Hepatocyte (in vitro differentiated cells): ENCODE data around the gene CACNA1B.

ENCODE experiments used
- EZH2 ChIP-seq: fragments of 200-600 bp; sonication (generic); IDR thresholded peaks from 2 replicates; pipeline ENCODE4 v1.6.1; 2016; ENCODE audit warnings: antibody characterized with exemption, mild to moderate bottlenecking, borderline replicate concordance
- TF ChIP-seq, protein P1 (sequence below): fragments of 200-600 bp; sonication (generic); IDR thresholded peaks from 2 replicates; pipeline ENCODE4 v1.5.1; 2016; ENCODE audit warnings: antibody characterized with exemption, mild to moderate bottlenecking; ENCODE audit not compliant: poor library complexity

DNA sequence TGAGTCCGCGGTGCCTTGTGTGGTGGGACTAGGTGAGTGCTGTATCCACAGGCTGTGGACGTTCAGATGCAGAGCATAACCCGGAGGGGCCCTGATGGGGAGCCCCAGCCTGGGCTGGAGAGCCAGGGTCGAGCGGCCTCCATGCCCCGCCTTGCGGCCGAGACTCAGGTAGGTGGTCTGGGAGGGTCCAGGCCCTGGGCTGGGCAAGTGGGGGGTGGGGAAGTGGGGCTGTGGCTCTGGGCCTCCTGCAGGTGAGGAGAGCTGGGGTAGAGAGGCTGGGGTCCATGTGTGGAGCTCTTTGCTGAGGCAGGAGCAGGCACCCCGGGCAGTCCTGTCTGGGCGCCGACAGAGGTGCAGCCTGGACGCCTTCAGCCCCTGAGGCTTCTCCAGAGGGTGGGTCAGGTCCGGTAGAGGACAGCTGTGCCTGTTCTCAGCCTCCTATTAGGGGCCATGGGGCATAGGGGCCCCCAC, 241.1 kb downstream of the CACNA1B start:
- no peak for TF ChIP-seq EZH2
- TF ChIP-seq, protein P1, sequence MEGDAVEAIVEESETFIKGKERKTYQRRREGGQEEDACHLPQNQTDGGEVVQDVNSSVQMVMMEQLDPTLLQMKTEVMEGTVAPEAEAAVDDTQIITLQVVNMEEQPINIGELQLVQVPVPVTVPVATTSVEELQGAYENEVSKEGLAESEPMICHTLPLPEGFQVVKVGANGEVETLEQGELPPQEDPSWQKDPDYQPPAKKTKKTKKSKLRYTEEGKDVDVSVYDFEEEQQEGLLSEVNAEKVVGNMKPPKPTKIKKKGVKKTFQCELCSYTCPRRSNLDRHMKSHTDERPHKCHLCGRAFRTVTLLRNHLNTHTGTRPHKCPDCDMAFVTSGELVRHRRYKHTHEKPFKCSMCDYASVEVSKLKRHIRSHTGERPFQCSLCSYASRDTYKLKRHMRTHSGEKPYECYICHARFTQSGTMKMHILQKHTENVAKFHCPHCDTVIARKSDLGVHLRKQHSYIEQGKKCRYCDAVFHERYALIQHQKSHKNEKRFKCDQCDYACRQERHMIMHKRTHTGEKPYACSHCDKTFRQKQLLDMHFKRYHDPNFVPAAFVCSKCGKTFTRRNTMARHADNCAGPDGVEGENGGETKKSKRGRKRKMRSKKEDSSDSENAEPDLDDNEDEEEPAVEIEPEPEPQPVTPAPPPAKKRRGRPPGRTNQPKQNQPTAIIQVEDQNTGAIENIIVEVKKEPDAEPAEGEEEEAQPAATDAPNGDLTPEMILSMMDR = no peak
